ENCODE data around the gene ALKAL2.

Gene ALKAL2

DNA sequence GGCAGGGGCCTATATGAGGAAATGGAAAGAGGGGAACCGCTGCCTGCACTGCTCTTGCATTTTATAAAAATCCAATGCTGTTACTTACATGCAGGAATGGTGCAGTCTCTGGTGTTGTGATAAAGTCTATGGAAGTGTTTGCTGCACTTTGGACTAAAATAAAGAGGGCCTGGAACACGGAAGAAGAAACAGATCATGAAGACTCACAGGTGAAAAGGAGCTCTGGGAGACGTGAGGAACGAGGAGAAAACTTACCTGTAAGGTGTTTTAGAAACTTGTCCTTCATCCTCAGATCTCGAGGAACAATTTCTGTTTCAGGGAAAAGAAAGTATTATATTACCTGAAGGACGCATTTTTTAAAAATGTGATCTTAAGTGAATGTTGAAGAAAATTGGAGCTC is 1.9 kb downstream of the ALKAL2 start:
- TF ChIP-seq, protein P1, sequence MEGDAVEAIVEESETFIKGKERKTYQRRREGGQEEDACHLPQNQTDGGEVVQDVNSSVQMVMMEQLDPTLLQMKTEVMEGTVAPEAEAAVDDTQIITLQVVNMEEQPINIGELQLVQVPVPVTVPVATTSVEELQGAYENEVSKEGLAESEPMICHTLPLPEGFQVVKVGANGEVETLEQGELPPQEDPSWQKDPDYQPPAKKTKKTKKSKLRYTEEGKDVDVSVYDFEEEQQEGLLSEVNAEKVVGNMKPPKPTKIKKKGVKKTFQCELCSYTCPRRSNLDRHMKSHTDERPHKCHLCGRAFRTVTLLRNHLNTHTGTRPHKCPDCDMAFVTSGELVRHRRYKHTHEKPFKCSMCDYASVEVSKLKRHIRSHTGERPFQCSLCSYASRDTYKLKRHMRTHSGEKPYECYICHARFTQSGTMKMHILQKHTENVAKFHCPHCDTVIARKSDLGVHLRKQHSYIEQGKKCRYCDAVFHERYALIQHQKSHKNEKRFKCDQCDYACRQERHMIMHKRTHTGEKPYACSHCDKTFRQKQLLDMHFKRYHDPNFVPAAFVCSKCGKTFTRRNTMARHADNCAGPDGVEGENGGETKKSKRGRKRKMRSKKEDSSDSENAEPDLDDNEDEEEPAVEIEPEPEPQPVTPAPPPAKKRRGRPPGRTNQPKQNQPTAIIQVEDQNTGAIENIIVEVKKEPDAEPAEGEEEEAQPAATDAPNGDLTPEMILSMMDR (IDR thresholded peaks at IDR 0.05; ENCODE audit: borderline replicate concordance, control extremely low read depth, extremely low read depth, insufficient read depth, missing control alignments): no peak
- DNase-seq (ENCODE audit: low spot score): no peak
- in situ Hi-C loops (cut with MboI; ENCODE audit: low sequenced_read_pairs, unreplicated experiment): no loop called here

DNA sequence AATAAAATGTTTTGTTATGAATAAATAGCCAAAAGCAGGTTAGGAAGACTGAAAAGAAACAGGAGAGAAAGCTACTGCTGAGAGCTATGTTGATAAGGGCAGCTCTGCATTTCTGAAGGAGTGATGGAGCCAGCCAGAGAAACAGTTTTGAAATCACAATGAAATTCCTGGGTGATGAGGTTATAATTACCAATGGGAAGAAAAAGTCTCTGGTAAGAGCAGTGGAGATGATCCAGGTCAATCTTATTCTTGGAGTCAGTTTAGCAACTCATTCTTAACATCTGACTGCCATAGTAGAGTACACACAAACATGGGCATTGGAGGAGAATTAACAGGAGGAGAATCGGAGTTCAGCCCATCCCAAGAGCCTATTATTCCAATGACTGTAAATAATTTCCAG is 2.4 kb downstream of the ALKAL2 start:
- TF ChIP-seq, protein P1 (IDR thresholded peaks at IDR 0.05; ENCODE audit: borderline replicate concordance, control extremely low read depth, extremely low read depth, insufficient read depth, missing control alignments): no peak
- in situ Hi-C loops (cut with MboI; ENCODE audit: low sequenced_read_pairs, unreplicated experiment): no loop called here
- DNase-seq (ENCODE audit: low spot score): no peak

DNA sequence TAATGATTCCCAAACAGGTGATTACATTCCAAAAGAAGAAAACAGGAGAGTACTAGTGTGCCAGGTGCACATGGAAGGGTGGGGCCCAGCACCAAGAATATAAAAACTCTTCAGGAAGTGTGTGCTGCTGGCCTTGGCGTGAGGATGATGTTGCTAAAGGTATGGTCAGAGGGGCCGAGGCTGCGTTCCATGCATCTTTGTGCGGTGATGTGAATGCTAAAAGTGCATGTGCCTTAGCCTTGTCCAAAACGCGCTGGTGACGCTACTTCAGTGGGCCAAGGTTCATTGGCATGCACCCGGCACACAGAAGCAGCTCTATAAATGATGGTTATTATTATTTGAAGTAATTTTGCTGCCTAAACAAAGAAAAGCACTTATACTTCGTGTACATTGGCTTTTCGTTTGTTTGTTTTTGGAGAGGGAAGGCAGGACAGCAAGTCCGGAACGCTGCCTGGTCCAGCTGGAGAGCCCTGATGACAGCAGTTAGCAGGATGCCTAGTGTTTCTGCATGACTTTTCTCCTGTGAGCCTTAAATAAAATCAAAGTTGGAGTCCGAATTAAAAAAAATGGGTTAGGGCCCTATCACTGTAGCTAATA is 2.9 kb downstream of the ALKAL2 start:
- TF ChIP-seq, protein P1 (IDR thresholded peaks at IDR 0.05; ENCODE audit: borderline replicate concordance, control extremely low read depth, extremely low read depth, insufficient read depth, missing control alignments): no peak
- in situ Hi-C loops (cut with MboI; ENCODE audit: low sequenced_read_pairs, unreplicated experiment): no loop called here
- DNase-seq (ENCODE audit: low spot score): no peak

DNA sequence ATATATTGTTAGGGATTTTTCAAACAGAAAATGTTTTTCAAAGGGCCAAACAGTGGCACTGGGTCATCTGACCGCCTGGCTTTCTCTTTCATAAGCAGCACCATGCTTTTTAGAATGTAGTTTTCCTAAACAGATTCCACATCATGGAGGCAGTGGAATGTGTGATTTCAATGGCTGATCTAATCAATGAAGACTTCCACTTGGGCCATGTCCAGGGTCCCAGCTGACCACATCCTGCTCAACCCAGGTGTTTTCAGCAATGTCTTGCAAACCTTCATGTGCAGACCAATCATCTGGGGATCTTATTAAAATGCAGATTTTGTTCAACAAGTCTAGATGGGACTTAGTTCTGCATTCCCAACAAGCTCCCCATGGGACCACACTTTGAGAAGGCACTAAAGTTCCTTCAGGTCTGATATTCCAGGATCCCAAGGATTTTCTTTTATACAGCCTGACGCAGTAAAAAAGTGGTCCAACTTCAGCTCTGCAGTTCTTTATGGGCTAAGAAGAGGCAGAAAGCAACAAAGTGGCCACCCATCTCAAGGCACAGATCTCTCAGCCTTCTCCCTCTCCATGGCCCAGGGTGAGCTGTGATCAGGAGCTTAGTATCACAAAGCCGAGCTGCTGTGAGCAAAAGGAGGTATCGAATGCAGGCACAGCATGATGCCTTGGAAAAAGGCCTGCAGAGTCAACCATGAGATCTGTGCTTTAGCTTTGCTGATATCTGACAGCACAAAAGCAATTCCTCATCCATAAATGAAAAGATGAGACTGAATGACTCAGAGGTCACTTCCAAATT is 3.7 kb downstream of the ALKAL2 start:
- TF ChIP-seq, protein P1 (IDR thresholded peaks at IDR 0.05; ENCODE audit: borderline replicate concordance, control extremely low read depth, extremely low read depth, insufficient read depth, missing control alignments): no peak
- in situ Hi-C loops (cut with MboI; ENCODE audit: low sequenced_read_pairs, unreplicated experiment): no loop called here
- no peak for DNase-seq (ENCODE audit: low spot score)

DNA sequence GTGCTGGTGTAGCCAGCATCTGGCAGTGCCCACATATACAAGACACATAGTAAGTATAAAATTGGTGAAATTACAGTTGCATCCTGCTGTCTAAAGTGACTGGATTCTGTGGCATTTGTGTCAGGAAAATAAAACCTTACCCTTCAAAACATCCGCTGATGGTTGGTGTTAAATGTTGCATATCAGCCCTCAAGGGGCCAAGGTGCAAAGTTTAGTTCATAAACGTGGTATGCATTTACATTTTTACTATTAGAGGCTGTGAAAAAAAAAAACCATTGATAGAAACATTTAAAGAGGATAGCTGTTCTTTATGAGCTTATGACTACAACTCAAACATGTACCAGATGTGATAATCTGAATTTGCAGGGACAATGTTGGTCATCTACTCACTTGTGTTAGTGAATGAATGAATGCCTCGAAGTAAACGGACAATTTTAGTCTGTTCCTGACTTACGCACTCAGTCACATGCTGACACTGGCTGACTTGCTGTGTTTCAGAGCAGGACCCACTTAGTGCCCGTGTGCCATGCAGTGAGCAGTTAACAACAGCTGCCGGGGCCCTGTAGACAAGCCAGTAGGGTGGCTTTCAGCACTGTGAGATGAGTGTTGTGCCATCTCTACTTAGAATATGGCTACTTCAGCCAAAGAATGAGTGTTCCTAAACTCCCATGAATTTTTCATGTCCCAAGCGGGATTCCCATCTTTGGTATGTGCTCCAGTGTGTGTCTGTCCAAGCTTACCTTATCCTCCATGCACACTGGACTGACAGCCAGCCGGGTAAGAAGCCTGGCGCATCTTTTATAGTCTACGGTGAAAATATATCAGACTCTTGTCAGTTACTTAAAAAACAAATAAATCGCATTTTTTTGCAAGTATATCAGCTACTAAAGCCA is 5.3 kb downstream of the ALKAL2 start:
- in situ Hi-C loops (cut with MboI; ENCODE audit: low sequenced_read_pairs, unreplicated experiment): no loop called here
- DNase-seq (ENCODE audit: low spot score): no peak
- TF ChIP-seq, protein P1 (IDR thresholded peaks at IDR 0.05; ENCODE audit: borderline replicate concordance, control extremely low read depth, extremely low read depth, insufficient read depth, missing control alignments): no peak

DNA sequence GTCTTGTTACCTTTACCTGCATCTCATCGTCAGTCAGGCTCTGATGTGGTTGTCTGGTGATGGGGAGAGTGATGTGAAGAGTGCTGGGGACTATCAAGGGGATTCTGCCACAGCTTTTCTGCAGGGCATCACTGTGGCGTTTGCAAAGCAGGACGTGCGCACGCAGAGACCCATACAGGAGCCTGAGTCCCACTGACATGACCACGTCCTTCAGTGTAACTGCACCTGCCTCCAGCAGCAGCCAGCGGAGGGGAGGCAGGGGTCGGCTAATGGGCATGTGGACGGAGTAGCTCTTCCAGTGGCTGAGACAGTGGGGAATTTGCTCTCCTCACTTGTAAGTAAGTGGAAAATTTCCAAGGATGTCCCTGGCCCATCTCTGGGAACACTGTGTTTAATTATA is 6.5 kb downstream of the ALKAL2 start:
- in situ Hi-C loops (cut with MboI; ENCODE audit: low sequenced_read_pairs, unreplicated experiment): no loop called here
- no peak for DNase-seq (ENCODE audit: low spot score)
- TF ChIP-seq, protein P1 (IDR thresholded peaks at IDR 0.05; ENCODE audit: borderline replicate concordance, control extremely low read depth, extremely low read depth, insufficient read depth, missing control alignments): no peak
